Neural cell (in vitro differentiated cells): ENCODE results near the gene PNPLA7. TPM values are rescaled to one million over a fixed set of nuclear protein-coding genes. Genes with fewer than 3 reads are reported as not detected.

ENCODE experiments used
- H2AFZ ChIP-seq: fragments of 200-600, 300-800 bp; sonication (generic), shearing (Covaris generic); 2 replicates; pipeline ENCODE4 v1.6.0; 2014; ENCODE audit warnings: low read depth, mild to moderate bottlenecking, antibody characterized with exemption, low read length, moderate library complexity
- H3F3A ChIP-seq: fragments of 200-600 bp; shearing (Covaris generic); 2 replicates; pipeline ENCODE4 v1.6.1; 2016; ENCODE audit warnings: mild to moderate bottlenecking, moderate library complexity, mixed read lengths, antibody characterized with exemption, low read length; ENCODE audit not compliant: insufficient read depth, poor library complexity, severe bottlenecking
- H3K27ac ChIP-seq: fragments of 200-600, 300-800 bp; sonication (generic), shearing (Covaris generic); 2 replicates; pipeline ENCODE4 v1.5.1; 2014; ENCODE audit warnings: mild to moderate bottlenecking, low read length, moderate library complexity
- H3K27me3 ChIP-seq: fragments of 300-800, 200-600 bp; sonication (generic), shearing (Covaris generic); 2 replicates; pipeline ENCODE4 v1.6.0; 2014; ENCODE audit warnings: mild to moderate bottlenecking, low read depth, low read length, moderate library complexity; ENCODE audit not compliant: insufficient read depth
- H3K36me3 ChIP-seq: fragments of 300-800, 200-600 bp; sonication (generic), shearing (Covaris generic); 2 replicates; pipeline ENCODE4 v1.5.1; 2014; ENCODE audit warnings: mild to moderate bottlenecking, antibody characterized with exemption, low read length, moderate library complexity; ENCODE audit not compliant: insufficient read depth
- H3K4me2 ChIP-seq: fragments of 300-800, 200-600 bp; sonication (generic), shearing (Covaris generic); 2 replicates; pipeline ENCODE4 v1.6.0; 2014; ENCODE audit warnings: mild to moderate bottlenecking, low read length
- H3K4me3 ChIP-seq: fragments of 300-800, 200-600 bp; sonication (generic), shearing (Covaris generic); 2 replicates; pipeline ENCODE4 v1.5.1; 2014; ENCODE audit warnings: mild to moderate bottlenecking, low read length, moderate library complexity
- H3K79me2 ChIP-seq: fragments of 200-600 bp; shearing (Covaris generic); replicated peaks from 2 replicates; pipeline ENCODE4 v1.6.0; 2014; ENCODE audit warnings: mild to moderate bottlenecking, low read length, moderate library complexity; ENCODE audit not compliant: insufficient read depth
- H3K9ac ChIP-seq: fragments of 300-800, 200-600 bp; sonication (generic), shearing (Covaris generic); 2 replicates; pipeline ENCODE4 v1.6.1; 2016; ENCODE audit warnings: mild to moderate bottlenecking, low read length, mixed read lengths
- H3K9me2 ChIP-seq: fragments of 200-600 bp; shearing (Covaris generic); 2 replicates; pipeline ENCODE4 v1.6.1; 2016; ENCODE audit warnings: mild to moderate bottlenecking, low read length, mixed read lengths; ENCODE audit not compliant: insufficient read depth
- H3K9me3 ChIP-seq: fragments of 200-600, 300-800 bp; sonication (generic), shearing (Covaris generic); 2 replicates; pipeline ENCODE4 v1.6.1; 2016; ENCODE audit warnings: mild to moderate bottlenecking, mixed run types, low read length, moderate library complexity, mixed read lengths
- H4K20me1 ChIP-seq: fragments of 200-600 bp; shearing (Covaris generic); 2 replicates; pipeline ENCODE4 v1.6.1; 2016; ENCODE audit warnings: mild to moderate bottlenecking, mixed run types; ENCODE audit not compliant: insufficient read depth
- EP300 ChIP-seq: fragments of 450-650 bp; conservative IDR thresholded peaks from 2 replicates; pipeline ENCODE4 v1.6.1; 2014; ENCODE audit warnings: antibody characterized with exemption, mild to moderate bottlenecking, moderate library complexity; ENCODE audit not compliant: poor library complexity, severe bottlenecking
- EZH2 ChIP-seq: fragments of 200-600, 300-800 bp; shearing (Covaris generic), sonication (generic); IDR thresholded peaks from 2 replicates; pipeline ENCODE4 v1.6.1; 2014; ENCODE audit warnings: antibody characterized with exemption, low read length, borderline replicate concordance, mild to moderate bottlenecking; ENCODE audit not compliant: insufficient read depth, poor library complexity, severe bottlenecking
- MXI1 ChIP-seq: fragments of 450-650 bp; conservative IDR thresholded peaks from 2 replicates; pipeline ENCODE4 v1.6.1; 2014; ENCODE audit warnings: antibody characterized with exemption, mild to moderate bottlenecking; ENCODE audit not compliant: poor library complexity, severe bottlenecking
- POLR2AphosphoS5 ChIP-seq: IDR thresholded peaks from 2 replicates; pipeline ENCODE4 v1.6.1; 2012
- RAD21 ChIP-seq: fragments of 450-650 bp; conservative IDR thresholded peaks from 2 replicates; pipeline ENCODE4 v1.6.1; 2014; ENCODE audit warnings: antibody characterized with exemption, mild to moderate bottlenecking, moderate library complexity
- REST ChIP-seq: IDR thresholded peaks from 2 replicates; pipeline ENCODE4 v1.6.1; 2012; ENCODE audit warnings: borderline replicate concordance
- SMC3 ChIP-seq: fragments of 450-650 bp; conservative IDR thresholded peaks from 2 replicates; pipeline ENCODE4 v1.6.1; 2014; ENCODE audit warnings: antibody characterized with exemption, mild to moderate bottlenecking, moderate library complexity; ENCODE audit not compliant: poor library complexity
- TAF1 ChIP-seq: IDR thresholded peaks from 2 replicates; pipeline ENCODE4 v1.6.1; 2012; ENCODE audit warnings: low read depth
- polyA plus RNA-seq: library from polyadenylated mRNA; depleted of rRNA; stranded (reverse); fragments of >200 nt; gene quantifications from 2 replicates; pipeline ENCODE4 v1.2.3, GENCODE V29; 2014
- TF ChIP-seq, protein P1 (sequence below): fragments of 450-650 bp; IDR thresholded peaks from 2 replicates; pipeline ENCODE4 v1.5.1; 2014; ENCODE audit warnings: antibody characterized with exemption, mild to moderate bottlenecking, moderate library complexity; ENCODE audit not compliant: poor library complexity, severe bottlenecking

PNPLA7 gene
- polyA plus RNA-seq, 1 donor from 2014 or later, result 0.72 TPM

- H4K20me1 ChIP-seq, result no peaks in the 10 kb centered on the region
- H3K4me3 ChIP-seq, result no peak overlapping the region
- no peaks in the 10 kb centered on the region for H3K27me3 ChIP-seq
- TF ChIP-seq RAD21 (no peak), POLR2AphosphoS5 (no peak), REST (no peak), SMC3 (no peak), EP300 (no peak), TAF1 (no peak), MXI1 (no peak), EZH2 (no peak)
- TF ChIP-seq, protein P1, sequence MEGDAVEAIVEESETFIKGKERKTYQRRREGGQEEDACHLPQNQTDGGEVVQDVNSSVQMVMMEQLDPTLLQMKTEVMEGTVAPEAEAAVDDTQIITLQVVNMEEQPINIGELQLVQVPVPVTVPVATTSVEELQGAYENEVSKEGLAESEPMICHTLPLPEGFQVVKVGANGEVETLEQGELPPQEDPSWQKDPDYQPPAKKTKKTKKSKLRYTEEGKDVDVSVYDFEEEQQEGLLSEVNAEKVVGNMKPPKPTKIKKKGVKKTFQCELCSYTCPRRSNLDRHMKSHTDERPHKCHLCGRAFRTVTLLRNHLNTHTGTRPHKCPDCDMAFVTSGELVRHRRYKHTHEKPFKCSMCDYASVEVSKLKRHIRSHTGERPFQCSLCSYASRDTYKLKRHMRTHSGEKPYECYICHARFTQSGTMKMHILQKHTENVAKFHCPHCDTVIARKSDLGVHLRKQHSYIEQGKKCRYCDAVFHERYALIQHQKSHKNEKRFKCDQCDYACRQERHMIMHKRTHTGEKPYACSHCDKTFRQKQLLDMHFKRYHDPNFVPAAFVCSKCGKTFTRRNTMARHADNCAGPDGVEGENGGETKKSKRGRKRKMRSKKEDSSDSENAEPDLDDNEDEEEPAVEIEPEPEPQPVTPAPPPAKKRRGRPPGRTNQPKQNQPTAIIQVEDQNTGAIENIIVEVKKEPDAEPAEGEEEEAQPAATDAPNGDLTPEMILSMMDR, result no peak
- no peak overlapping the region for H3K4me2 ChIP-seq
- no peak overlapping the region for H3K9ac ChIP-seq
- no peak overlapping the region for H3K27ac ChIP-seq
- no peaks in the 10 kb centered on the region for H3K9me2 ChIP-seq
- no peaks in the 10 kb centered on the region for H3K79me2 ChIP-seq
- H3F3A ChIP-seq, result no peaks in the 10 kb centered on the region
- H3K36me3 ChIP-seq, result no peaks in the 10 kb centered on the region
- no peak overlapping the region for H2AFZ ChIP-seq
- H3K9me3 ChIP-seq, result no peaks in the 10 kb centered on the region
These were observed 70.1 kb downstream of the PNPLA7 start for GRCh38 chr9:137479892-137480685.

DNA sequence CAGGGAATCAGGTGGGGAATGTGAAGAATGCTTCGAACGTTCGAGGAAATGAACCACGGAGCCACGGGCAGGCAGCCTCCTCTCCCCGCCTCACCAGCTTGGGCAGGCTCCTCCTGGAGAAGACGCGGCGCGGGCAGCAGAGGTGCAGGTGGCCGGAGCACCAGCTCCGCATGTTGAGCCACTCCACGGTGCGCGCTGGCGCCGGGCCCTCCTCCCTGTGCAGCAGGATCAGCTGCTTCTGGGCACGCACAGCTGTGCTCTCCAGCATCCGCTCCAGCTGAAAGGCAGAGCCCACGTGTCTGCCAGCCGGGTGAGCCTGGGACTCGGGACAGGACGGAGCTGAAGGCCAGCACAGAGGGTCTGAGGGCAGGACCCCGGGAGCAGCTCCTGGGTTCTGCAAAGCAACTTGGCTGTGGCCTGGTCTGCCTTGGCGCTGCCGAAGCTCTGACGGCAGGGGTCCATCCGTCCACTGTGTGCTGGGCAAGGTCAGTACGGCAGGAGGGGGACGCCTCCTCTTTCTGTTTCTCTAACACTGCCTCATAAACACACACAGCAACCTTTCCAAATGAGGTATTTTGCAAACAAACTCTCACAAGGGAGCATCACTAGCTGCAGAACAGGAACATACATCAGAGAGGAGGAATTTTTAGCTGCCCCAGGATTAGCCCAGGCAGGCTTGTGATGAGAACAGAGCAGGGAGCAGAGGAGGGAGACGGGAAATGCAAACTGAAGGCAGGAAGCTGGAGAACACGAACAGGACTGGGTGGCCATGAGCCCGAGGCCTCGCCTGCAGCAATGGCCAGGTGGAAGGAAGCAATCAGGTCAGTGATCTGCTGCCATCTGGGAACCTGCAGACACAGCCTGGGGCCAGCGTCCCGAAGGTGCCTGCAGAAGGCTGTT is 71.0 kb downstream of the PNPLA7 start:
- H2AFZ ChIP-seq, result no peak overlapping the region
- H3K9me3 ChIP-seq, result no peaks in the 10 kb centered on the region
- H3K79me2 ChIP-seq, result no peaks in the 10 kb centered on the region
- H4K20me1 ChIP-seq, result no peaks in the 10 kb centered on the region
- H3K9me2 ChIP-seq, result no peaks in the 10 kb centered on the region
- TF ChIP-seq POLR2AphosphoS5 (no peak), REST (no peak)
- no peak overlapping the region for H3K4me2 ChIP-seq
- no peak overlapping the region for H3K4me3 ChIP-seq
- no peaks in the 10 kb centered on the region for H3K36me3 ChIP-seq
- no peaks in the 10 kb centered on the region for H3F3A ChIP-seq
- H3K9ac ChIP-seq, result no peak overlapping the region
- no peaks in the 10 kb centered on the region for H3K27me3 ChIP-seq
- no peak overlapping the region for H3K27ac ChIP-seq
